ENCODE data around the gene MRPS27.

The MRPS27 gene

DNA sequence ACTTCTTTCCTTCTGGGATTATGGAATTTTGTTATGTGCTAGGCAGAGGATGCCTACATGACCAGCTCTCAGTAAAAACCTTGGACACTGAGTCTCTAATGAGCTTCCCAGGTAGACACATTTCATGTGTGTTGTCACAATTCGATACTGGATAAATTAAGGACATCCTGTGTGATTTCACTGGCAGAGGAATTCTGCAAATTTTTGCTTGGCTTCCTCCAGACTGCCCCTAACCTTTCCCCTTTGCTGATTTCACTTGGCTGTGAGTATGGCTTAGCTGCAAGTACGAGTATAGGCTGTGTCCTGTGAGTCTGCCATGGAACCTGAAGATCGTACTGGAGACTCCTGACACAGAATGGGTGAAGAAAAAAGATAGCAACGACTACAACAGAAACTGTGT lies 47.6 kb downstream of the MRPS27 start:
- no peaks in the 10 kb centered on the region for H3K4me1 ChIP-seq (ENCODE audit: insufficient read depth, poor library complexity, severe bottlenecking)
- no peaks in the 10 kb centered on the region for H3K27me3 ChIP-seq (ENCODE audit: insufficient read depth, poor library complexity, severe bottlenecking)
- TF ChIP-seq, protein P1, sequence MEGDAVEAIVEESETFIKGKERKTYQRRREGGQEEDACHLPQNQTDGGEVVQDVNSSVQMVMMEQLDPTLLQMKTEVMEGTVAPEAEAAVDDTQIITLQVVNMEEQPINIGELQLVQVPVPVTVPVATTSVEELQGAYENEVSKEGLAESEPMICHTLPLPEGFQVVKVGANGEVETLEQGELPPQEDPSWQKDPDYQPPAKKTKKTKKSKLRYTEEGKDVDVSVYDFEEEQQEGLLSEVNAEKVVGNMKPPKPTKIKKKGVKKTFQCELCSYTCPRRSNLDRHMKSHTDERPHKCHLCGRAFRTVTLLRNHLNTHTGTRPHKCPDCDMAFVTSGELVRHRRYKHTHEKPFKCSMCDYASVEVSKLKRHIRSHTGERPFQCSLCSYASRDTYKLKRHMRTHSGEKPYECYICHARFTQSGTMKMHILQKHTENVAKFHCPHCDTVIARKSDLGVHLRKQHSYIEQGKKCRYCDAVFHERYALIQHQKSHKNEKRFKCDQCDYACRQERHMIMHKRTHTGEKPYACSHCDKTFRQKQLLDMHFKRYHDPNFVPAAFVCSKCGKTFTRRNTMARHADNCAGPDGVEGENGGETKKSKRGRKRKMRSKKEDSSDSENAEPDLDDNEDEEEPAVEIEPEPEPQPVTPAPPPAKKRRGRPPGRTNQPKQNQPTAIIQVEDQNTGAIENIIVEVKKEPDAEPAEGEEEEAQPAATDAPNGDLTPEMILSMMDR (IDR thresholded peaks at IDR 0.05; ENCODE audit: poor library complexity, severe bottlenecking): no peak
- no peak overlapping the region for H3K4me3 ChIP-seq (ENCODE audit: severe bottlenecking)
- H3K9me3 ChIP-seq (ENCODE audit: severe bottlenecking): no peaks in the 10 kb centered on the region
- ATAC-seq (ENCODE audit: low read depth) (no peak), DNase-seq (ENCODE audit: low spot score) (no peak)
- H3K27ac ChIP-seq (ENCODE audit: poor library complexity, severe bottlenecking): no peak overlapping the region
- peaks cover 26% of the 10 kb centered on the region; the same call in 1 of the 2 replicates for H3K36me3 ChIP-seq (ENCODE audit: low read depth)

GRCh38 chr5:72271702-72272101 lies 48.3 kb downstream of the MRPS27 start:
- peaks cover 24% of the 10 kb centered on the region for H3K36me3 ChIP-seq (ENCODE audit: low read depth)
- no peaks in the 10 kb centered on the region for H3K27me3 ChIP-seq (ENCODE audit: insufficient read depth, poor library complexity, severe bottlenecking)
- TF ChIP-seq, protein P1 (IDR thresholded peaks at IDR 0.05; ENCODE audit: poor library complexity, severe bottlenecking): no peak
- H3K4me3 ChIP-seq (ENCODE audit: severe bottlenecking): no peak overlapping the region
- no peak overlapping the region for H3K27ac ChIP-seq (ENCODE audit: poor library complexity, severe bottlenecking)
- H3K9me3 ChIP-seq (ENCODE audit: severe bottlenecking): no peaks in the 10 kb centered on the region
- ATAC-seq (ENCODE audit: low read depth) (no peak), DNase-seq (ENCODE audit: low spot score) (no peak)
- no peaks in the 10 kb centered on the region for H3K4me1 ChIP-seq (ENCODE audit: insufficient read depth, poor library complexity, severe bottlenecking)

DNA sequence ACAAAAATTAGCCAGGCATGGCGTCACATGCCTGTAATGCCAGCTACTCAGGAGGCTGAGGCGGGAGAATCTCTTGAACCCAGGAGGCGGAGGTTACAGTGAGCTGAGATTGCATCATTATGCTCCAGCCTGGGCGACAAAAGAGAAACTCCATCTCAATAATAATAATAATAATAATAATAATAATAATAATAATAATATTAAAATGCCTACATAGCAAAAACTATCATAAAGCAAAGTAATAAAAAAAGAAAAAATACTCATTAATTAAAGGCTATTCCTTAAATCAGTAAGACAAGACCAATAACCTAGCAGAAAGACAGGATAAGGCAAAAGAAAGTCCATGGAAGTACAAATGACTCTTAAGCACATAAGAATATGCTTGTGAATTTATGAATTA lies 50.0 kb downstream of the MRPS27 start:
- no peak for ATAC-seq (ENCODE audit: low read depth)
- Histone ChIP-seq H3K4me3 (ENCODE audit: severe bottlenecking) (no peak overlapping the region), H3K9me3 (ENCODE audit: severe bottlenecking) (no peaks in the 10 kb centered on the region), H3K27ac (ENCODE audit: poor library complexity, severe bottlenecking) (no peak overlapping the region), H3K36me3 (ENCODE audit: low read depth) (peaks cover 24% of the 10 kb centered on the region), H3K27me3 (ENCODE audit: insufficient read depth, poor library complexity, severe bottlenecking) (no peaks in the 10 kb centered on the region), H3K4me1 (ENCODE audit: insufficient read depth, poor library complexity, severe bottlenecking) (no peaks in the 10 kb centered on the region)
- TF ChIP-seq, protein P1 (IDR thresholded peaks at IDR 0.05; ENCODE audit: poor library complexity, severe bottlenecking): no peak
- DNase-seq (ENCODE audit: low spot score): no peak

DNA sequence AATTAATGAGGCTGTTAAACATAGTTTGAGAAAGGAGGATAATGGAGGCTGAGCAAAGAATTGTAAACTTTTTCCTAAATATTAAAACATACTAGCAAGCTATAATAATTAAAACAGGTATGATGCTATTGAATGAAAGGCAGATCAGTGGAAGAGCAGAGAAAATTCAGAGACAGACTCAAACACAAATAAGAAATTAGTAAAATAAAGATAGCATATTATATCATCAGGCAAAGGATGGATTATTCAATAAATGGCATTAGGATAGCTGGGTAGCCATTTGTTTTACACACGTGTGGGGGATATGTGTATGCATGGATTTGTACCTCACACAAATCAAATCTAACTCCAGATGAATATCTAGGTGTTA lies 50.6 kb downstream of the MRPS27 start:
- Histone ChIP-seq H3K4me3 (ENCODE audit: severe bottlenecking) (no peak overlapping the region), H3K9me3 (ENCODE audit: severe bottlenecking) (no peaks in the 10 kb centered on the region), H3K4me1 (ENCODE audit: insufficient read depth, poor library complexity, severe bottlenecking) (no peaks in the 10 kb centered on the region), H3K27me3 (ENCODE audit: insufficient read depth, poor library complexity, severe bottlenecking) (no peaks in the 10 kb centered on the region), H3K36me3 (ENCODE audit: low read depth) (peaks cover 24% of the 10 kb centered on the region), H3K27ac (ENCODE audit: poor library complexity, severe bottlenecking) (no peak overlapping the region)
- ATAC-seq (ENCODE audit: low read depth) (no peak), DNase-seq (ENCODE audit: low spot score) (no peak)
- TF ChIP-seq, protein P1 (IDR thresholded peaks at IDR 0.05; ENCODE audit: poor library complexity, severe bottlenecking): peak; percentile 78

GRCh38 chr5:72268753-72269410 lies 51.2 kb downstream of the MRPS27 start:
- Histone ChIP-seq H3K36me3 (ENCODE audit: low read depth) (peaks cover 23% of the 10 kb centered on the region), H3K4me3 (ENCODE audit: severe bottlenecking) (no peak overlapping the region), H3K27ac (ENCODE audit: poor library complexity, severe bottlenecking) (no peak overlapping the region), H3K9me3 (ENCODE audit: severe bottlenecking) (no peaks in the 10 kb centered on the region), H3K27me3 (ENCODE audit: insufficient read depth, poor library complexity, severe bottlenecking) (no peaks in the 10 kb centered on the region), H3K4me1 (ENCODE audit: insufficient read depth, poor library complexity, severe bottlenecking) (no peaks in the 10 kb centered on the region)
- ATAC-seq (ENCODE audit: low read depth): peak; percentile 56
- no peak for DNase-seq (ENCODE audit: low spot score)
- TF ChIP-seq, protein P1 (IDR thresholded peaks at IDR 0.05; ENCODE audit: poor library complexity, severe bottlenecking): peak; percentile 93
